GM18498 (cell line): ENCODE measurements around the gene TKFC.
A peak's percentile ranks its signal among the peaks of the same experiment; 100 is the strongest.

Experiments
- ATAC-seq: cut with Tn5 transposase; IDR thresholded peaks from one replicate; pipeline ENCODE4 v1.9.1; 2021; ENCODE audit warnings: mild to moderate bottlenecking, moderate library complexity; ENCODE audit not compliant: unreplicated experiment

Gene TKFC

DNA sequence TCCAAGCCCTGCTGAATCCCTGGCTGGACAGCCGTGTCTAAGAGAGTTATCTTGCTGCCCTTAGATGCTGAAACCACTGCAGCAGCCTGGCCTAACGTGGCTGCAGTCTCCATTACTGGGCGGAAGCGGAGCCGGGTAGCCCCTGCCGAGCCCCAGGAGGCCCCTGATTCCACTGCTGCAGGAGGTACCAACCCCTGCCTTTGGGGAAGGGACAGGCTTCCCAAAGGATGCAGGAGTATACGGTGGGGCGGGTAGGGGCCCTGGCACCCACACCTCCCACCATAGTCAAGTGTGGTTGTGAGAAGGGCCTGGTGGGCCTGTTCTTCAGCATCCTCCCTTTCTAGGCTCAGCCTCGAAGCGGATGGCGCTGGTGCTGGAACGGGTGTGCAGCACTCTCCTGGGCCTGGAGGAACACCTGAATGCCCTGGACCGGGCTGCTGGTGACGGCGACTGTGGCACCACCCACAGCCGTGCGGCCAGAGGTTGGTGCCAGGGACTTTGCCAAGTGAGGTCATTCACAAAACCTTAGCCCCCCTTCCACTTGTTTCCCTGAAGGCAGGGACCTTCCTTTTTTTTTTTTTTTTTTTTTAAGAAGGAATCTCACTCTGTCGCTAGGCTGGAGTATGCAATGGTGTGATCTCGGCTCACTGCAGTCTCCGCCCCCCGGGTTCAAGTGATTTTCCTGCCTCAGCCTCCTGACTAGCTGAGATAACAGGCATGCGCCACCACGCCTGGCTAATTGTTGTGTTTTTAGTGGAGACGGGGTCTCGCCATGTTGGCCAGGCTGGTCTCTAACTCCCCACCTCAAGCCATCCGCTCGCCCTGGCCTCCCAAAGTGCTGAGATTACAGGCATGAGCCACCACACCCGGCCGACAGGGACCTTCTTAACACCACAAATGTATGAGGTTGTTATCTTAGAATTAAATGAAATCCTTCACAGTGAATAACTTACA, 11.0 kb downstream of the TKFC start:
- ATAC-seq = no peak

DNA sequence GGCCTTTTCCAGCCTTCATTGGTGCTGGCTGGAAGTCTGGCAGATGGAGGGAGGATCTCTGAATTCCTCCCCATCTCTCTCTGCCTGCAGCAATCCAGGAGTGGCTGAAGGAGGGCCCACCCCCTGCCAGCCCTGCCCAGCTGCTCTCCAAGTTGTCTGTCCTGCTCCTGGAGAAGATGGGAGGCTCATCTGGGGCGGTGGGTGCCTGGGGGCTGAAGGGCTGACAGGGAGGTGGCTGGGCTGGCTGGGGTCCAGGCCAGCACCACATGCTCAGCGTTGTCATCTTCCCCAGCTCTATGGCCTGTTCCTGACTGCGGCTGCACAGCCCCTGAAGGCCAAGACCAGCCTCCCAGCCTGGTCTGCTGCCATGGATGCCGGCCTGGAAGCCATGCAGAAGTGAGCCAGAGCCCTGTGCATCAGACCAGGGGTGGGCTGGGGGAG, 12.2 kb downstream of the TKFC start:
- ATAC-seq = no peak

DNA sequence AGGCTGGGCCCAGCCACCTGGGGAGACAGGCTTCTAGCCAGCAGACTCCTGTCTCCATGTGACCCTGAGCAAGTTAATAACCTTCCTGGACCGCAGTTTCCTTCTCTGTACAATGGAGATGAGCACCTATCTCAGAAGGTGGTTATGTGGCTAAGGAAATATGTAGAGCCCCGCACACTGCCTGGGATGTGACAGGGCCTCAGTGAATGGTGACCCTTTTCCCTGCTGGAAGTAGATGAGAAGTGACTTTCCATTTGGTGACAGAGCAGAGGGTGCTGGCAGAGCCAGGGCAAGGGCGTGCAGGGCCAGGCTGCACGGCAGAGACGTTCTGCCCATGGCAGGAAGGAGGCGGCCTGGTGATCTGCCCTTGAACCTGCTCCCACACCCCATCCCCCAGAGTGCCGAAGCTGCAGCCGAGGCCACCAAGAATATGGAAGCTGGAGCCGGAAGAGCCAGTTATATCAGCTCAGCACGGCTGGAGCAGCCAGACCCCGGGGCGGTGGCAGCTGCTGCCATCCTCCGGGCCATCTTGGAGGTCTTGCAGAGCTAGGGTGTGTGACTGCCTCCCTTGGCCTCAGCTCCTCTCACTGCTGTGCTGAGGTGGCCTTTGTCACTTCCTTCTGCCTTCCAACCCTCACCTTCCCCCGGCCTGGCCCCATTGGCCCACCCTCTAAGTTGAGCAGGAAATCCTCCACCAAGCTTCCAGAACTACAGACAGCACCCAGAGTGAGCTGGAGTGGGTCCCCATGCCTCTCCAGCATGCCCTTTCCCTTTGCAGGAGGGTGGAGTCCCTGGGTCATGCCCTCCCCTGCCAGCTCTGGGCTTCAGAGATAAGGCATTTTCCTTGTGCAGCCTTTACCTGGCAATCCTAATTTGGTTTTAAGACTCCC, 13.2 kb downstream of the TKFC start:
- no peak for ATAC-seq

DNA sequence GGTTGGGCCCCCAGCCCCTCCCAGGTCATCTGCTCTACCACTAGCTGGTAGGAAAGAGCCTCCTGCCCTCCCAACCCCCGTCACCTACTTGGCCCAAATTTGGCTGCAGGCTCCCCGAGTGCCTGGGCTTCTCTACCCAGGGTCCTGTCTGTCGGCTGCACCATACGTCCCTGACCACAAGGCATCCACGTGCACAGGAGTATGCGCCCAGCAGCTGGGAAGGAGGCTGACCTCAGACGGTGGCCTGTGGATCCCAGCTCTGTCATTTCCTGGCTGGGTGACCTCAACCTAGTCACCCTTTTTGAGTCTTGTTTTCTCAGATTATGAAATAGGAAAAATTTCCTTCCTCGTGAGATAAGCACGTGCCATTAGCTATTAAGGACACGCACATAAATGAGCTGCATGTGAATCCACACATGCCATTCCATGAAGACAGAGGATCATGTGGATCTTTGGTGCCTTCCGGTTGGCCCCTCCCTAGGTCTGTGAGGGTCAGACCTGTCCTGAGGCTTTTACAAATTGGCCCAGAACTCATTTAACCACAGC, 15.0 kb downstream of the TKFC start:
- no peak for ATAC-seq

DNA sequence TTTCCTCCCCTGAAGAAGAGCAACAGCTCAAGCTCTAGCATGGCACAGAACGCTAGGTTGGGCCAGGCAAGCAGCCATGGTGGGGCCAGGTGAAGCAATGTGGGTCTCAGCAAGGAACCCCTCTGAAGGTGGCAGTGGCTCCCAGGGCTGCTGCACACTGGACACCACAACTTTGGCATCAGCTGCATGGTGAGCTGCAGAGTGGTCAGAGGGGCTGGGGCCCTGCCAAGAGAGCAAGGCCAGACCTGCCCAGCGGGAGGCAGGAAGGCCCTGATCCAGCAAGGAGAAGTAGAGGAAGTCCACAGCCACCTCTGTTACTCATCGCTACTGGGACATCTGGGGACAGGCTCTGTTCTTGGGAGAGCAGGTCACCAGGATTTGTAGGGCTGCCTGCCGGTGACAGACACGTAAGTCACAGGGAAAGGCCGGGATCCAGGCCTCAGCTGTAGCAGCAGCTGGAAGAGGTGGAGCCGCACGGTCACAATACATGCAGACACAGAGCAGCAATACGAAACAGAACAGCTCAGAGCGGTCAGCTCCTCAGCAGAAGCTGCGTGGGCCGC, 16.2 kb downstream of the TKFC start:
- ATAC-seq = no peak

DNA sequence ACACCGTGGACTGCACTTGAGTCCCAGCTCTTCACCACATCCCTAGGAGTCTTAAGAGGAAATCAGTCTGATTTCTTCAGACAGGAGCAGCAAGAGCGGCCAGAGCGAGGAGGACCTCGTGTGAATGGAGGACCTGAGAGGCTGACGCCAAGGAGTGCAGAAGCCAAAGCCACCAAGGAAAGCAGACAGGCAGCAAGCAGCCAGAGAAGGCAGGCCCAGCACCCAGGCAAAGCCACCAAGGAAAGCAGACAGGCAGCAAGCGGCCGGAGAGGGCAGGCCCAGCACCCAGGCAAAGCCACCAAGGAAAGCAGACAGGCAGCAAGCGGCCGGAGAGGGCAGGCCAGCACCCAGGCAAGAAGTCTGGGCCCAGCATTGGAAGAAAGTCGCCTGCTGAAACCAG, 16.9 kb downstream of the TKFC start:
- no peak for ATAC-seq

DNA sequence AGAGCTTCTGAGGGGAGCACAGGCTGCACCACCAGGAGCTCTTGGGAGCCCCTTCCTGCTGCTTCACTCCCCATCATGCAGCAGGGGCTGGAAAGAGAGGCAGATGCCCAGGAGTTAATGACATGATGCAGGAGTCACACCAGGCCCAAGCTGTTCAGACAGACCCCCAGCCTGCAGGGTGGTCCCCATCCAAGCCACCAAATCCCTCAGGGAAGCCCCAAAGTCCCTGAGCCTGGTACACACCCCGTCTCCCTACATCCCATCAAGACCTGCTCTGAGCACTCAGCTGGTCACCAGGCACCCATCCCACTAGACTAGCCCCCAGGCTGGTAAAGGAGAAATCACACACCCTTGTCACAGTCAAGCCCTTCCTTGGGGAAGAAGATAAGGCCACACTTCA, 17.3 kb downstream of the TKFC start:
- ATAC-seq = no peak

DNA sequence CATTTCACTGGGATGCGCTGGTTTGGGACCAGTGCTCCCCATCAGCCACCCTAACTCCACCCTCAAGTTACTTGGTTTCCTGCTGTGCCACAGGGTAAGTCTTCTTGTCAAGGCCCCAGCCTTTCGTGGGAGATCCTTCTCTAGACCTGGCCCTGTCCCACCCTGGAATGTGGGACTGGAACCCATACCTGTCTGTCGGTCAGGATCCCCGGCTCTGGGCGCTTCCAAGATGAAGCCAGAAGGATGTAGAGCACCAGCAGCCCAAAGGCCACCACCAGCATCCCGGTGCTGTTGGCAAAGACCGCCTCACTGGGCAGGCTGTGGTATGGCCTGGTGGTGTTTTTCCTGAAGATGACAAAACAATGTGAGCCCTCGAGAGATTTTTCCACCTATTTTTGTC, 17.8 kb downstream of the TKFC start:
- no peak for ATAC-seq

DNA sequence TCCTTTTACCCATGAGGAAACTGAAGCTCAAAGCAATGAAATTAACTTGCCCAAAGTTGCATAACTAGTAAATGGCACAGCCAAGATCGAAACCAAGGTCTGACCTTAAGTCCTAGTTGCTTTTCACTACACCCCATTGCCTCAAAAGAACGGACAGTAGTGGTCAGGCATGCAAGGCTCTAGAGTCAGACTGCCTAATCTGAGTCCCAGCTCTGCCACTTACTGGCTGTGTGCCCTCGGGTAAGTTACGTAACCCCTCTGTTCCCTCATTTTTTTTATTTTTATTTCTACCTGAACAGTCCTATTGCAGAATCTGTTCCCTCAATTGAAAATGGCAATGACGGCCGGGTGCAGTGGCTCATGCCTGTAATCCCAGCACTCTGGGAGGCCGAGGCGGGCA, 19.0 kb downstream of the TKFC start:
- ATAC-seq = no peak

DNA sequence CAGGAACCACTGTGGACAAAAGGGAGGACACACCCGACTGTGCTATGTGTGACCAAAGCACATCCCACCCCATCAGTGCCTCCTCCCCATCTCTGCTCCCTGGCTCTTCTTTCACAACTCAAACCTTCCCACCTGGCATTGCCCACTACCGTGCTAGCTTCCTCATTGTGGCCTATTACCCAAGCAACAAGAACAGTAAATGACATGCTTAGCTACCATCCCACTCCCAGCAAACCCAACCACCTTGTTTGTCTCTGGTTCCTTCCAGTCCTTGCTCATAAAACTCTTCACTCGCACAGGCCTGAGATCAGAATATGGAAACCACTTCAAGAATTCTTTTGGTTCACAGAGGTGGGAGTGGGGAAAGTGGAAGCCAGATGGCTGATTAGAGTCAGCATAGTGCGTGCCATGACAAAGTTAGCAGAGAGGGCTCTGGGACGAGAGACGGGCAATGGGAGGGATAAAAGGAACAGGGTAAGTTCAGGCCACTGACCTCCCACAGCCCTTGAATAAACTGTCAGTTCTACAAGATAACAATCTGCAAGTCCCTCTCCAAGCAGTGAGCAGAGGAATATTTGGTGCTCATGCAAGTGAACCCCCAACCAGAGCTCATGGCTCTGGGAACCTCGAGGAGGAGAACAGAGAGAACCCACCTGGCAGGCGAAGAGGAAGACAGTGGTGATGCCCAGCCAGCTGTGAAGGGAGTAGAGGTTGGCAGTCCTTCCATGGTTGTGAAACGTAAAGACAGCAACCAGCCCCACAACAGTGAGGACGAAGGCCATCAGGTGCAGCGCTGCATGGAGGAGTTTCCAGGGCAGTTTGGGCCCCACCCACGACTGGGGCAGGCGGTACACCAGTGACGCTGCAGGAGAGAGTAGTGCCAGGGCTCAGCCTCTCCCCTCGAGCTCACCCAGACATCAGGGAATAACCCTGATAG, 20.4 kb downstream of the TKFC start:
- no peak for ATAC-seq

DNA sequence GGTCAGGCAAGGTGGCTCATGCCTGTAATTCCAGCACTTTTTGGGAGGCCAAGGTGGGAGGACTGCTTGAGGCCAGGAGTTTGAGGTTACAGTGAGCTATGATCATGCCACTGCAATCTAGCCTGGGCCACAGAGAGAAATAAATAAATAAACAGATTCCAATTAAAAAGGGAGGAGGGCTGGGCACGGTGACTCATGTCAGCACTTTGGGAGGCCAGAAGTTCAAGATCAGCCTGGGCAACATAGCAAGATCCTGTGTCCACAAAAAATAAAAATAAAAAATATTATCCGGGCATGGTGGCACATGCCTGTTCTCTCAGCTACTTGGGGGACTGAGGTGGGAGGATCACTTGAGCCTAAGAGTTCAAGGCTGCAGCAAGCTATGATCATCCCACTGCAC, 21.2 kb downstream of the TKFC start:
- ATAC-seq = no peak

DNA sequence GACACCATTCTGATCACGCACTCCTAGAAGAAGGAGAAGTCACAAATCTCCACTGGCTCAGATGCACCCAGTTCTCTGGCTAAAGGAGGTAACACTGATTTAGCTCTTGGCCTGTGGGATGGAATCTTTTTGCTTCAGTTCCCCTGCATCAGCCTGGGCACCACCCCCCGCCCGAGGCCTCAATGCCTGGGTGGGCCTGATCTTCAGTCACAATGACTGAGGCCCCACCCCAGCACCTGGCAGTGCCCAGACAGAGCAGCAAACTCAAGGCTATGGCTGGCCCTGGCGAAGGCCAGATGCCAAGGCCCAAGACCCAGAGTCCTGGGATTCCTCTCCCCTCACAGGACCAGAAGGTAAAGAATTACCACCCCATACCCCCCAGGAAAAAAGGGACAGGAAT, 23.7 kb downstream of the TKFC start:
- no peak for ATAC-seq

DNA sequence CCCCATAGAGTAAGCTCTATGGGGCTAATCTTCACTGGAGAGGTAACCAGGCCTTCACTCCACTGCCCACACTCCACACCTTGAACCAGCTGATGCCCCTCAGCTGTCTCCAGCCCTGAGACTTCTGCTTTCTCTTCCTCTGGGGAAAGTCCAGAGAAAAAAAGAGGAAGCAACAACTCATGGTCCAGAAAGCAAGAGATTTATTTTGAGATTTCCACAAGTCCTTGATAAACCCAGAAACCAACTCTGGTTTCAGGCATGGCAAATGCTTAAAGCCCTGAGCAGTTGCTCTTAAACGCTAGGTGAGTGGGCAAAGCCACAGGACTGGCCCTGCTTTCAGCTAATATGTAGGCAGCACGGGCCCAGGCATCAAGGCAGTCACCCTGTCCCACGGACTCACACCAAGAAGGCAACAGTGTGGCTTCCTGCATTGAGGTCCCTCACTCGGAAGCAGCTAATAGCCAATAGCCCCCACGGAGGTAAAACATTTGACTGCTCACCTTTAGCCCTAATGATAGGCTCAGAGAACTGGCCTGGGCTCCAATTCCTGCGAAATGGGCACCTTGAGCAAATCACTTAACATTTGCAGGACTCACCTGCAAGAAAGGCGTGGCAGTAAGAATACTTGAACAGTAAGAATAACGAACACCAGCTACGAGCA, 24.3 kb downstream of the TKFC start:
- ATAC-seq = peak; percentile 43

DNA sequence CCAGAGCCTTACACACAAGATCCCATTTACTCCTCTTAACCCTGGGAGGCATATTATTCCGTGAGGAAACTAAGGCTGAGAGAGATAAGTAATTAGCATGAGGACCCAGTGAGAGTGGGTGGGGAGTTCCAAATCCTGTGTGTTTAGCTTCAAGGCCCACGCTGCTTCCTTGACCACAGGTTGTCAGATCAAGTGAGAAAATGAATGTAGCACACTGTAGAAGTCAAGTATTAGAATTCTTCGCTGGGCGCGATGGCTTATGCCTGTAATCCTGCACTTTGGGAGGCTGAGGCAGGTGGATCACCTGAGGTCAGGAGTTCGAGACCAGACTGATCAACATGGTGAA, 24.8 kb downstream of the TKFC start:
- no peak for ATAC-seq

DNA sequence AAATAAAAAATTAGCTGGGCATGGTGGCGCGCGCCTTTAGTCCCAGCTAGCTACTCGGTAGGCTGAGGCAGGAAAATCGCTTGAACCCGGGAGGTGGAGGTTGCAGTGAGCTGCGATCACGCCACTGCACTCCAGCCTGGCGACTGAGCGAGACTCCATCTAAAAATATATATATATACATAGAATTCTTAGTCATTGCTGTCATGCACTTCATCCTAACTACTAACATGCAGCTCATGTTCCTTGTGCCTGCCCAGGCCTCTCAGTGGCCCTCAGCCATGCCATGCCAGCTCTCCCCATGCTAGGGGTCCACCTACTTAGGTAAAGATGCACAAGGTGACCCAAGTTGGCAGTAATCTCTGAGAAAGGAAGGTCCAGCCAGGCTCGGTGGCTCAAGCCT, 25.5 kb downstream of the TKFC start:
- no peak for ATAC-seq

DNA sequence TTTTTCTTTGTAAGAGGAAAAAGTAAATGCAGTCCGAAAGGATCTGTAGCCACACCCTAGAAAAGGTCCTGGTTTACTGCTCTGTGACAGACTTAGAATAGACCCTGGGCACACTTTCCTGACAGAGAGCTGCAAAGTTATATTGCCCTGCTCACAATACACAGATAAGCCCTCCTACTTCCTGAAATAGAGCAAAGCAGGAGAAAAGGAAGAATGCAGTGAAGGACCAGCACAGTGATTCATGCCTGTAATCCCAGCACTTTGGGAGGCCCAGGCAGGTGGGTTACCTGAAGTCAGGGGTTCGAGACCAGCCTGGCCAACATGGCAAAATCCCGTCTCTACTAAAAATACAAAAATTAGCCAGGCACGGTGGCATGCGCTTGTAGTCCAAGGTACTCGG, 26.5 kb downstream of the TKFC start:
- no peak for ATAC-seq

DNA sequence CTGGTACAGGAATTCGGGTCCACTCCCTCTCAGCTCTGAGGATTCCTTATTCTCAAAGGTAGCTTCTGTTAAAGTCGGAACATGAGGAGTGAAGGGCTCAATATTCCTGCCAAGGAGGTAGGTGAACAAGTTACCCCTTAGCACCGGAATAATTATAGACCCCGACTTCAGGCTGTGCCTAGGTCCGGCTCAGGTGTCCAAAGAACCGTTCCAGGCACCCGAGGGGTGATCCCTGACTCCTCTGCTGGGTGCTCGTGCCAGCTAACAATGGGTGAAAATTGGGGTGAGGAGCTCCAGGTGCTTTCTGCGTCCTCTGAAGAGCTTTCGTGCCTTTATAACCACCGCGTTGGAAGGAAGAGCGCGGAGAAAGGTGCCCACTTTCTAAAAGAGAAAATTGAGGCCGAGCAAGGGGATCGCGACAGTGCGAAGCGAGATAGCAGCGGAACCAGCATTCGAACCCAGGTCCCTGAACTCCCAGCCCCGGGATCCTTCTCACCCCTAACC, 28.3 kb downstream of the TKFC start:
- ATAC-seq = peak; percentile 1

DNA sequence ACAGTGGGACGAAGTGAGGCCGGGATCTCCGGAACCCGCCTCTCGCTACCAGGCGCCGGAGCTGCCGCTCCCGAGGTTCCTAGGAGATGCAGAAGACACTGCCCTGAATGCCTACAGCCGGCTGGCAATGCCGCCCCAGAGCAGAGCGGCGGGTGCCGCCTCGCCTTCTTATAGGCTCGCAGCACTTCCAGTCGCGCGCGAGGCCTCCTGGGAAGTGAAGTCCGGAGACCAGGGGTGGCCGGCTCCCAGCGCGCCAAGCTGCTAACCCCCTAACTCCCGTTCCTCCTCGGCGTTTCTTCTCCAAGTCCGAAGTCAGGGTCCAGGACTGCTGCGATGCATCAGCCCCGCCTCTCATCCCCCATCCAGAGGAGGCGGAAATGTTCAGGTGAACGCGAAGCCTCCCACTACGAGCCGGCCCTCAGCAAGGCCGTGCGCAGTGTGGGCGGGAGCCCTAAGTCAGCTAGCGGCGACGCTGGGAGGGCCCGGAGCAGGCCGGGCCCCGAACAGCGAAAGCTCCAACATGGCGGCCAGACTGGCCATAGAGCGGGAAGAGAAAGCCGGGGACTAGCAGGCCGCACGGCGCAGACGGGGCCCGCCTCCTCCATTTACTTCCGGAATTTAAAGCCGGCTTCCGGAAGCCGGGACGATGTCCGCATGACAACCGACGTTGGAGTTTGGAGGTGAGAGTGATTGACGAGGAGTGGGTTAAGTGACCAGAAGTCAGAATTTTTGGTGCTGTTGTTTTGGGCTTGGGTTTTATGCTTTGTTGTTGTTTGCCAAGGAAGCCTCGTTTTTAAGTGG, 28.9 kb downstream of the TKFC start, which contains the start of the genes CYB561A3 and TMEM138:
CYB561A3 (minus strand) TSS at position 142 of the 801 bp plus-strand sequence. CDS start 5,169 bp downstream, outside the sequence.
TMEM138 (plus strand) TSS at position 634 of the 801 bp plus-strand sequence. CDS start 2,017 bp downstream, outside the sequence.
- peak; percentile 87 for ATAC-seq
